A673 (cell line): ENCODE data around the gene FAM118B. TPM values are rescaled to one million over a fixed set of nuclear protein-coding genes. Genes with fewer than 3 reads are reported as not detected.

ENCODE experiments used
- BruUV-seq: library from RNA; stranded (reverse); fragments of 400-500 nt; replicated peaks from 2 replicates; lab custom pipeline; 2021; lab: Mats Ljungman, UMichigan
- CTCF ChIA-PET: fragments of 300-600 bp; sonication (Branson Sonifier 250); formaldehyde crosslinking; loops from one replicate; lab custom pipeline; 2022; ENCODE audit warnings: antibody characterized with exemption; lab: Charles Lee
- POLR2A ChIA-PET: fragments of 300-600 bp; sonication (Branson Sonifier 250); formaldehyde crosslinking; loops from one replicate; lab custom pipeline; 2022; ENCODE audit warnings: antibody characterized with exemption; ENCODE audit not compliant: low non-redundant PET; lab: Charles Lee
- DNase-seq: peaks from one replicate; pipeline ENCODE4 v3.0.0-alpha.2; 2015; ENCODE audit warnings: low spot score
- H3K27ac ChIP-seq: fragments of 200-600 bp; sonication (generic); 2 replicates; pipeline ENCODE4 v1.5.1; 2016; ENCODE audit warnings: mixed run types, low read depth, mild to moderate bottlenecking, mixed read lengths, antibody characterized with exemption, low read length; ENCODE audit not compliant: poor library complexity, severe bottlenecking
- H3K27me3 ChIP-seq: fragments of 200-600 bp; sonication (generic); replicated peaks from 2 replicates; pipeline ENCODE4 v1.6.1; 2017; ENCODE audit warnings: mixed run types, low read depth, mild to moderate bottlenecking, mixed read lengths, antibody characterized with exemption, low read length; ENCODE audit not compliant: insufficient read depth, poor library complexity
- H3K36me3 ChIP-seq: fragments of 200-600 bp; sonication (generic); 2 replicates; pipeline ENCODE4 v1.6.1; 2016; ENCODE audit warnings: mixed run types, mild to moderate bottlenecking, mixed read lengths, antibody characterized with exemption, low read length; ENCODE audit not compliant: insufficient read depth, poor library complexity, severe bottlenecking
- H3K4me1 ChIP-seq: fragments of 200-600 bp; sonication (generic); 2 replicates; pipeline ENCODE4 v1.6.1; 2017; ENCODE audit warnings: mixed run types, mild to moderate bottlenecking, mixed read lengths, antibody characterized with exemption, low read length; ENCODE audit not compliant: insufficient read depth, poor library complexity, severe bottlenecking
- H3K4me3 ChIP-seq: fragments of 200-600 bp; sonication (generic); 2 replicates; pipeline ENCODE4 v1.5.1; 2016; ENCODE audit warnings: low read depth, mixed run types, mild to moderate bottlenecking, mixed read lengths, low read length; ENCODE audit not compliant: poor library complexity, severe bottlenecking
- H3K9me3 ChIP-seq: fragments of 200-600 bp; sonication (generic); 2 replicates; pipeline ENCODE4 v1.6.1; 2016; ENCODE audit warnings: mixed run types, low read depth, mild to moderate bottlenecking, mixed read lengths, antibody characterized with exemption, low read length; ENCODE audit not compliant: poor library complexity, severe bottlenecking
- CTCF ChIP-seq: fragments of 300-800, 200-600 bp; sonication (generic); conservative IDR thresholded peaks from 2 replicates; pipeline ENCODE4 v1.5.1; 2017; ENCODE audit warnings: low read depth, mild to moderate bottlenecking, antibody characterized with exemption, low read length, moderate library complexity, mixed read lengths
- EZH2 ChIP-seq: fragments of 200-600 bp; sonication (generic); IDR thresholded peaks from 2 replicates; pipeline ENCODE4 v1.6.1; 2017; ENCODE audit warnings: borderline replicate concordance, low read depth, mild to moderate bottlenecking, mixed read lengths, antibody characterized with exemption, low read length; ENCODE audit not compliant: poor library complexity, severe bottlenecking
- intact Hi-C: fragments of 100-400 bp; cut with micrococcal nuclease; formaldehyde crosslinking; loops from one replicate; pipeline ENCODE4 v1.10.0; 2022; ENCODE audit not compliant: unreplicated experiment
- total RNA-seq: library from RNA; stranded (reverse); gene quantifications from 2 replicates; pipeline ENCODE4 v1.2.3, GENCODE V29; 2021

Gene FAM118B
- total RNA-seq, 1 experiment from 2014 or later: 34.8 TPM

GRCh38 chr11:126310200-126310991 is 98.8 kb downstream of the FAM118B start:
- DNase-seq: peak; percentile 84
- POLR2A ChIA-PET: no interaction called here
- Histone ChIP-seq H3K36me3 (no peaks in the 10 kb centered on the region), H3K4me3 (no peak overlapping the region), H3K27me3 (no peaks in the 10 kb centered on the region), H3K27ac (no peak overlapping the region), H3K4me1 (no peaks in the 10 kb centered on the region), H3K9me3 (no peaks in the 10 kb centered on the region)
- no TSS peak for BruUV-seq
- intact Hi-C loops: loop anchor here (1.0 to 10.0 kb wide), 5 partner anchors 107 to 1037 kb away; no protein-coding TSS in a partner anchor
- TF ChIP-seq CTCF (peak; percentile 96), EZH2 (no peak)
- CTCF ChIA-PET: interaction anchor here (0.5 to 1.5 kb wide), 7 partner anchors 19 to 170 kb away, joined by 3 to 31 read pairs (median 5); partner anchors contain the start of gene ST3GAL4

- ChIA-PET CTCF (interaction anchor here (1.0 to 1.5 kb wide), 5 partner anchors 19 to 170 kb away, joined by 3 to 31 read pairs (median 5); partner anchors contain the start of gene ST3GAL4), POLR2A (no interaction called here)
- intact Hi-C loops: loop anchor here (1.0 to 10.0 kb wide), 5 partner anchors 106 to 1036 kb away; no protein-coding TSS in a partner anchor
- no peaks in the 10 kb centered on the region for H3K27me3 ChIP-seq
- DNase-seq: no peak
- no peak for TF ChIP-seq EZH2
- TF ChIP-seq CTCF: no peak
- BruUV-seq: no TSS peak
- no peaks in the 10 kb centered on the region for H3K9me3 ChIP-seq
- H3K27ac ChIP-seq: no peak overlapping the region
- no peak overlapping the region for H3K4me3 ChIP-seq
- H3K4me1 ChIP-seq: no peaks in the 10 kb centered on the region
- H3K36me3 ChIP-seq: no peaks in the 10 kb centered on the region
Measured at GRCh38 chr11:126310992-126311310, 99.4 kb downstream of the FAM118B start.

GRCh38 chr11:126311401-126312291 is 100.1 kb downstream of the FAM118B start:
- no peak overlapping the region for H3K4me3 ChIP-seq
- intact Hi-C loops: loop anchor here (5.0 to 10.0 kb wide), 4 partner anchors 106 to 1036 kb away; no protein-coding TSS in a partner anchor
- no peaks in the 10 kb centered on the region for H3K9me3 ChIP-seq
- ChIA-PET CTCF (interaction anchor here (1.4 to 1.5 kb wide), 3 partner anchors 18 to 169 kb away, joined by 5 to 31 read pairs (median 5); partner anchors contain the start of gene ST3GAL4), POLR2A (no interaction called here)
- no peaks in the 10 kb centered on the region for H3K27me3 ChIP-seq
- no peak for TF ChIP-seq CTCF
- no peak for TF ChIP-seq EZH2
- no peak for DNase-seq
- H3K27ac ChIP-seq: peak overlapping the region; percentile 14
- H3K36me3 ChIP-seq: no peaks in the 10 kb centered on the region
- no peaks in the 10 kb centered on the region for H3K4me1 ChIP-seq
- no TSS peak for BruUV-seq
